ENCODE data around the gene CLIP4.
"Not testable (repeated sequence)": the region's sequence is repeated elsewhere in the genome, so short reads cannot be mapped to it uniquely, and the experiment has no call there.

CLIP4 gene

GRCh38 chr2:29097569-29097968 is 17.6 kb upstream of the CLIP4 start:
- no peak for DNase-seq (ENCODE audit: low read depth in 2 of 2)

GRCh38 chr2:29100564-29100963 is 14.7 kb upstream of the CLIP4 start:
- DNase-seq (ENCODE audit: low read depth in 2 of 2) = no peak

DNA sequence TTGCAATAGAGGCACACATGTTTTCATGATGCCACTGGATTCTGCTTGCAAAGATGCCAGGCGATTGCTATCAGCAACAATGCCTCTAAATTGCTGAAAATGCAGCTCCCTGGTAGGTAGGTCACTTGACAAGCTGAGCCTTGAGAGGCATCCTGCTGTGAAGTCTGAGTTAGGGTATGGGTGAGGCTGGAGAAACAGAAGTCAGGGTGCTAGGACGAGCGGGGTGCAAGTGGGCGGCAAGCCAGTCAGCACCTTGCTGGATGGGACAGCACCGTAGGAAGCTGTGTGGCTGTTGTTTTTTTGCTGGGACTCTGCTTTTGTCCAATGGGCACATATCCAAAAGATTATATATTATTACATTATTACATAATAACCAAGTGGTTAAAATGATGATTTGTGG is 10.5 kb upstream of the CLIP4 start:
- DNase-seq (ENCODE audit: low read depth in 2 of 2) = no peak

- no peak for DNase-seq (ENCODE audit: low read depth in 2 of 2)
Measured at GRCh38 chr2:29105375-29105774, 9.8 kb upstream of the CLIP4 start.

DNA sequence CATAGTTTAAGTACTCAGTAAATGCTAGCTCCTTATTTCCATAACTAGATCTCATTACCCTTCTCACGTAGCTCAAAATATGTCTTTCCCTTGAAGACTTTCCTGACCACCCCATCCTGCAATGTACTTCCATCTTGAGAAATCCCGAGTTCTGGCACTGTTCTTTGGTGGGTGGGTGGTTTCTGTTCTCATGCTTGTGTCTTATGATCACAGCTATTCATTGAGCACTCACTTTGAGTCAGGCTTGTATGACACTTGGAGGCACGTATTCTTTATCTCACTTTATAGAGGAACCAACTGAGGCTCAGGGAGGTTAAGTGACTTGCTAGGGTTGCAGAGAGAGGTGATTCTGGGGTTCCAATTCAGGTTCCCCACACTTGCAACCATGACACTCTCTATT is 9.0 kb upstream of the CLIP4 start:
- no peak for DNase-seq (ENCODE audit: low read depth in 2 of 2)

DNA sequence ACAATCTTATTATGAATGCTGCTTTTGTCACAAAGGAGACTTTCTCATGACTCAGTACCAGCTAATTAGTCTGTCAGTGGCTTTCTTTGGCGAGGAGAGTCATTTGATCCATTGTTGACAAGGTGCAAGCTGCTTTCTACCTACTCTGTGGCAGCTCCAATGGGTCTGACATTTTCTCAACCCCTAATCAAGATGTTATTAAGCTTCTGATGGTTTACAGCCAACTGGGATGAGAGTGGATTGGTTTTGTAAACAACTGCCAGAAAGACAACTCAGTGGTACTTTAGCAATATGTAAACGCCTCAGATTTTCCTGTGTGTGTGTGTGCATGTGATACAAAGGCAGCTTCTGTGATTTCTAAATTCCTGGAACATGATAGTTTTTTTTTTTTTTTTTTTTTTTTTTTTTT is 8.2 kb upstream of the CLIP4 start:
- DNase-seq (ENCODE audit: low read depth in 2 of 2) = no peak

DNA sequence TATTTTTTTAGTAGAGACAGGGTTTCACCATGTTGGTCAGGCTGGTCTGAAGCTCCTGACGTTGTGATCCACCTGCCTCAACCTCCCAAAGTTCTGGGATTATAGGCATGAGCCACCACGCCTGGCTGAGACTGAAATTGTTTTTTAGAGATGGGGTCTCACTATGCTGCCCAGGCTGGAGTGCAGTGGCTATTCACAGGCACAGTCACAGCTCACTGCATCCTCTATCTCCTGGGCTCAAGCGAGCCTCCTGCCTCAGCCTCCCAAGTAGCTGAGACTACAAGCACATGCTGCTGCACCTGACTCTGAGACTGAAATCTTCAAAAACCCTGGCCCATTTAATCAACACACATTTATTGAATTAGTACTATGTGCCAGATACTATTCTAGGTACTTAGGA is 7.7 kb upstream of the CLIP4 start:
- DNase-seq (ENCODE audit: low read depth in 2 of 2) = not testable (repeated sequence)

- DNase-seq (ENCODE audit: low read depth in 2 of 2) = no peak
Measured at GRCh38 chr2:29108225-29108624, 7.0 kb upstream of the CLIP4 start.

- no peak for DNase-seq (ENCODE audit: low read depth in 2 of 2)
Measured at GRCh38 chr2:29109246-29109645, 6.0 kb upstream of the CLIP4 start.

GRCh38 chr2:29110916-29111535 is 4.2 kb upstream of the CLIP4 start:
- no peak for DNase-seq (ENCODE audit: low read depth in 2 of 2)

GRCh38 chr2:29112379-29112778 is 2.8 kb upstream of the CLIP4 start:
- DNase-seq (ENCODE audit: low read depth in 2 of 2) = no peak

DNA sequence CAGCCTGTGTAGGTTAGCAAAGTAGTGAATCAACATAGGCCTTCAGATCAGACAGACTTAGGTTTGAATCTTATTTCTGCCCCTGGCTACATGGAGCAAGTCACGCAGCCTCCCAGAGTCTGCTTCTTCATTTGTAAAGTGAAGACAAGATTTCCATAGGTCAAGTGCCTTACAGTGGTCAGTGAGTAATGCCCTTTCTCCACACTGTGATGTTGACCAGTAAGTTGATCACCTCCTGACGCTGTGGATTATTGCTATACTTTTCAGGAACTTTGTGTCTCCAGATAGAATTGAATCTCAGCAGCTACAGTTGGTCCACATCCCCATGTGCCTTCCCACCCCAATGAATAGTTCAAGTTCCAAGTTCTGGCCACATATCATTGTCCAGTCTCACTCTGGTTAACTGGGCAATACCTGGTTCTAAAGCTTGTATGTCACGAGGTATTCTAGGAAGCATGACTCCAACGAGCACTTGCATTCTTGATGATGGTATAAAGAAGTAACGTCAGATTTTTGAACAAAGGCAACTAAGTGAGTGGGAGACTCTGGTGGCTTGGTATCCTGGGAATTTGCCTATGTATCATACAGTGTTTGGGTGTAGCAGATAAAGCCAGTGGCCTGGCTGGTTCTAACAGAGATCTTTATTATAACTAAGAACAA is 2.1 kb upstream of the CLIP4 start:
- DNase-seq (ENCODE audit: low read depth in 2 of 2) = no peak

GRCh38 chr2:29113891-29114321 is 1.3 kb upstream of the CLIP4 start:
- DNase-seq (ENCODE audit: low read depth in 2 of 2) = no peak

DNA sequence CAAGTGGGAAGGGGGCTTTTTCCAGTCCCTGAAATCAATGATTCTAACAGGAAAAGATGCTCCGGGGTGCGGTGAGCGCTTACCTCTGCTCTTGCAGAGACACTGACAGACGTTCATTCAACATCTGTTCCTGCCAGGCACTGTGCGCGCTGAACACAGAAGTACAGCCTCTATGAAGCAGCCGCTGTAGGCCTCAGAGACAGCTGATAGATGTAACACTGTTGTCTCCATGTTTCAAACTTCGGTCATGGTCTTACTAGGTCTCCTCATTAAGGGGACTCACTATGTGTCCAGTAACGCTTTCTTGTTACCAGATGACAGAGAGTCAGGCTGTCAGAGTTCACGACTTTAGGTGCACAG is 649 bp upstream of the CLIP4 start:
- DNase-seq (ENCODE audit: low read depth in 2 of 2) = no peak

DNA sequence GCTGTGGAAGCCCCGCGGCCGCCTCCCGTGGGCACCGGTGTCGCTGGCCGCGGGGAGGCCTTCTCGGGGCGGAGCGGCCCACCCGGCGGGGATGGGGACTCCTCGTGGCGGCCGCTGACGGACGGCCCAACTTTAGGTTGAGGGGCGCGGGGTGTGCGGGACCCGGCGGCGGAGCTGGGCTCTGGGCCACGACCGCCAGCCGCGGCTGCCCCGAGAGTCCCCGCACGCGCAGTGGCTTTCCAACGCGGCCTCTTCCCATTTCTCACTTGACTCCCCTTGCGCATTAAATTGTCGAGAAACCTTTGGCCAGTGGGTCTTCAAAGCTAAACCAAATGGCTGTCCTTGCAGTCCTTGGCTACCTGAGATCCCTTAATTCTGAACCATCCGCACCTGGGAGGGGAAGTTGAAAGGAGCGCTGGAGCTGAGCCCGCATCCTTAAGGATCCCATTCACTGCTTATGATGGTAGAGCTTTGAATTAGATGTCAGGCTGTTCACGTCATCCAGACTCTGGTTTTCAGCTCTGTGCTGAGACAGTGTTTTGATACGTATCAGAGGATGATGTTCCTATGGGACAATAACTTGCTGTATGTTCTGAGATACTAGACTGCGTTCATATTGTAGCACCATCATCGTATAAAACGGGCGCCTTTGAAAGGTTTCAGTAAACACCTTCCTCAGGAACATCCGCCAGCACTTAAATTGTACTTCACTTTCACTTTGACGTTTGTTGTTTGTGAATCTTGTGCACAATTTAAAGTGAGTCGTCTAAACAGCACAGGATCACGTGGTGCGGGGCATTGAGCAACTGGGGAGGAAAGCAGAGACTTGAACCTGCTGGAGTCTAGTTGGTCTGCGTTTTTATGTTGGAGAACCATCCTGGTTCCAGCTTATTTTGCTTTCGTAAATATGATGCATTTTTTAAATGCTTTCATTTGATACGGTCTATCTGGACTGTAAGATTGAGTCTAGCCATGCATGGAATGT is 874 bp downstream of the CLIP4 start:
- peak; percentile 49 to 66 for DNase-seq (ENCODE audit: low read depth in 2 of 2)

- no peak for DNase-seq (ENCODE audit: low read depth in 2 of 2)
Measured at GRCh38 chr2:29117636-29118303, 2.6 kb downstream of the CLIP4 start.

DNA sequence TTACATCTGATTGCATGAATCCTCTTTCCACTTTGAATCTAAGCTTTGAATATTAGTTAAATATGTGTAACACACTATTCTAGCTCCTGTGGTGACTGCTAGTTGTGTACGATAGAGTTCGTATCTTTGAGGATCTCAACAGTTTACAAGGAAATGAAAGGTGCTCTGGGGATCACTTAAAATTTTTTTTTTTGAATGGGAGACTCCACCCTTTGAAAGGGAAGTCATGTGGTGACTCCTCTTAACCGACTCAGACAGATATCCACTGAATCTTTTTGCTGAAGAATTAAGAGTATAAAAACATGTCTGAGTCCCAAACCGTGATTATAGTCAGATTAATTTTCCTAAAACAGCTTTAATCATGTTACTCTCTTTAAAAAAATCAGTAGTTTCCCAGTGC is 4.0 kb downstream of the CLIP4 start:
- DNase-seq (ENCODE audit: low read depth in 2 of 2) = no peak

- DNase-seq (ENCODE audit: low read depth in 2 of 2) = no peak
Measured at GRCh38 chr2:29120846-29121245, 5.6 kb downstream of the CLIP4 start.

- DNase-seq (ENCODE audit: low read depth in 2 of 2) = no peak
Measured at GRCh38 chr2:29123617-29124349, 8.6 kb downstream of the CLIP4 start.

- DNase-seq (ENCODE audit: low read depth in 2 of 2) = no peak
Measured at GRCh38 chr2:29124504-29124903, 9.3 kb downstream of the CLIP4 start.

DNA sequence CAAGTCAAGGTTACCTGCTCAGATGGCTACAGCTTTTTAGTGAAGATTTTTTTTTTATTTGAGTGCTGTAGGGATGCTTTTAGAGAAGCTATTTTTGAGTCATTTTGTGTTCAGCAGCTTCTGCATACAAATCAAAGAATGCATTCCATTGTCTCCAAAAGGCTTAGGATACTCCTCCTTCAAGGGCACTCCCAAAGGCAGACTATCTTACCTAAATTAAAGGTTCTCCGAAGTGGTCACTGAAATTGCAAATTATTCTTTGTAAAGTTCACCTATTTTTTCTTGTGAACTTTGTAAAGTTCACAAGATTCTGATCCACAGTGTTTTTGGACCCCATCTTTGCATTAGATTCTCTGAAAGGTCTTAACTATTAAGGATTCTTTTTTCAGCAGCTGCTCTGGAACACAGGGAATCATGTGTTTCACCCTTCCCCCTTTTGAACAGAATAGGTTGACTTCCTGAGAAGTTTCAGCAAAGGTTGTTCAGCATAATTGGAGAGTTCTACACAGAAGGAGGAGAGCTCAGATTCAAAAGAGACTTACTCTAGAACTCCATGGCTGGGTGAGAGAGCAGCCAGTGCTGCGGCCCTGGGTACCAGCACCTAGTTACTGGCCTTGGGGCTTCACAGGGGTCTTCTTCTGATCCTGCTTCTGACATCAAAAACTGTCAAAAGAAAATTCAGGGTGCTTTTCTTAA is 14.5 kb downstream of the CLIP4 start:
- DNase-seq (ENCODE audit: low read depth in 2 of 2) = no peak

Measured in stimulated activated CD4-positive, alpha-beta T cell treated with anti-CD3 and anti-CD28 coated beads, Interleukin-15, amount 100 ng/mL, for 48 hours (primary cell).